ENCODE measurements around the gene GRAMD1B. TPM values are rescaled to one million over a fixed set of nuclear protein-coding genes. Genes with fewer than 3 reads are reported as not detected.

The GRAMD1B gene
- total and polyA plus RNA-seq, 8 donors = 3.3 to 7.4 (median 4.8) TPM

DNA sequence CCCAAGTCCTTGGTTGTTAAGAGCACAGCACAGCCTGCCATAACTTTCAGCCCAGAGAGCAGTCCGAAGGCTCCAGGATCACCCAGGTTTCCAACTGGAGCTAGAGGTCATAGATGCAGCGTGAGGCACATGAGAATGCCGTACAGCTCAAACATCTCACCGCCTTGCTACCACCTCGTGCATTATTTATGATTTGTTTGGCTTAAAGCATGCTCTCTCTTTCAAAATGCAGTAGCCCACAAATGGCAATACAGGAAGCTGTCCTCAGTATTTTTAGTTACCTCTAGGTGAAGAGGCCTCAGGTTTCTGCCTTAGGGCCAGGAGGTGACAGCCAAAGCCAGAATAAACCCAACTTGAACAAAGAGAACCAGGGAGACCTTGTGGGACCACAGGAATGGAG lies 210.0 kb downstream of the GRAMD1B start:
- H3K4me1 ChIP-seq = no peaks in the 10 kb centered on the region
- no peak overlapping the region for H3K27ac ChIP-seq
- no peak overlapping the region for H3K4me3 ChIP-seq
- no peak for ATAC-seq
- DNase-seq = no peak
- no peaks in the 10 kb centered on the region for H3K36me3 ChIP-seq
- H3K9me3 ChIP-seq = no peaks in the 10 kb centered on the region
- intact Hi-C loops (cut with DNase I) = loop anchor here in 1 of 2 donors (5.0 kb wide), 1 partner anchor 67 kb away; no protein-coding TSS in a partner anchor
- peaks cover 0 to 42% of the 10 kb centered on the region in 2 donors for H3K27me3 ChIP-seq
- TF ChIP-seq, protein P1, sequence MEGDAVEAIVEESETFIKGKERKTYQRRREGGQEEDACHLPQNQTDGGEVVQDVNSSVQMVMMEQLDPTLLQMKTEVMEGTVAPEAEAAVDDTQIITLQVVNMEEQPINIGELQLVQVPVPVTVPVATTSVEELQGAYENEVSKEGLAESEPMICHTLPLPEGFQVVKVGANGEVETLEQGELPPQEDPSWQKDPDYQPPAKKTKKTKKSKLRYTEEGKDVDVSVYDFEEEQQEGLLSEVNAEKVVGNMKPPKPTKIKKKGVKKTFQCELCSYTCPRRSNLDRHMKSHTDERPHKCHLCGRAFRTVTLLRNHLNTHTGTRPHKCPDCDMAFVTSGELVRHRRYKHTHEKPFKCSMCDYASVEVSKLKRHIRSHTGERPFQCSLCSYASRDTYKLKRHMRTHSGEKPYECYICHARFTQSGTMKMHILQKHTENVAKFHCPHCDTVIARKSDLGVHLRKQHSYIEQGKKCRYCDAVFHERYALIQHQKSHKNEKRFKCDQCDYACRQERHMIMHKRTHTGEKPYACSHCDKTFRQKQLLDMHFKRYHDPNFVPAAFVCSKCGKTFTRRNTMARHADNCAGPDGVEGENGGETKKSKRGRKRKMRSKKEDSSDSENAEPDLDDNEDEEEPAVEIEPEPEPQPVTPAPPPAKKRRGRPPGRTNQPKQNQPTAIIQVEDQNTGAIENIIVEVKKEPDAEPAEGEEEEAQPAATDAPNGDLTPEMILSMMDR (IDR thresholded peaks at IDR 0.05) = no peak

DNA sequence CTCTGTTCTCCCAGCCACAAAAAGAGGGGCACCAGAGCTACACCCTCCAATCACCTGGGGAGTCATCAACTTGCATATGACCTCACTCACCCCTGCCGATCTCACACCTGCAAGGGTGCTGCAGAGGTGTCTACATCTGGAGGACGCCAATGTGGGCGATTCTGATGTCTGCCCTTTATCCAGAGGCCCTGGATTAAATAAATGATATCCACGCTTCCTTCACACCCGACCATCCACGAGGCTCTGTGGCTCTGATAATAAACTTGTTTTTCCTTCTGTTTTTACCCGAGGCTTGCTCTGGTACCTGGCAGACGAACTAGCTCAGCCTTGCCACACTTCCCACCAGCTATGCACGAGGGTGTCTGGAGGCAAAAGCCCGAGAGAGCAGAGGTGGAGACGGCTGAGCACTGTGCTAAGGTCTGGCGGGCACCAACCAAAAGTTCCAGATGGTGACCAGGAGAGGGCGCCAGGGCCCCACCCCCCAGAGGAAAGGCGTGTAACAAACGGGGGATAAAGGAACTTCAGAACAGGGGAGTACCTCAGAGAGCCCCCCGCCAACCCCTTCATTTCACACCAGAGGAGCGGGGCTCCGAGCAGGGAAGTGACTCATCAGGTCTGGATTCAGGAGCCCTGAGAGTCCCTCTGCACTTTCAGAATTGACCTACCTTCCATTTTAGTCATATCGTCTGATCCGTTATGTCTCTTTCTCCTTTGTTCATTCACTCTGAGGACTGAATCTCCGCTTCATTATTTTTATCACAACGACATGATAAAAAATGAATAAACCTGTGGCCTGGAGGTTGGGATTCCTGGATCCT lies 210.8 kb downstream of the GRAMD1B start:
- DNase-seq (peak in 1 of 4 donors; percentile 25), ATAC-seq (peak; percentile 88)
- H3K4me3 ChIP-seq = no peak overlapping the region
- H3K27ac ChIP-seq = no peak overlapping the region
- H3K27me3 ChIP-seq = peaks cover 0 to 50% of the 10 kb centered on the region in 2 donors
- intact Hi-C loops (cut with DNase I) = loop anchor here in 1 of 2 donors (5.0 kb wide), 1 partner anchor 66 kb away; no protein-coding TSS in a partner anchor
- H3K36me3 ChIP-seq = no peaks in the 10 kb centered on the region
- H3K4me1 ChIP-seq = no peaks in the 10 kb centered on the region
- no peaks in the 10 kb centered on the region for H3K9me3 ChIP-seq
- TF ChIP-seq, protein P1 (IDR thresholded peaks at IDR 0.05) = peak; percentile 51

DNA sequence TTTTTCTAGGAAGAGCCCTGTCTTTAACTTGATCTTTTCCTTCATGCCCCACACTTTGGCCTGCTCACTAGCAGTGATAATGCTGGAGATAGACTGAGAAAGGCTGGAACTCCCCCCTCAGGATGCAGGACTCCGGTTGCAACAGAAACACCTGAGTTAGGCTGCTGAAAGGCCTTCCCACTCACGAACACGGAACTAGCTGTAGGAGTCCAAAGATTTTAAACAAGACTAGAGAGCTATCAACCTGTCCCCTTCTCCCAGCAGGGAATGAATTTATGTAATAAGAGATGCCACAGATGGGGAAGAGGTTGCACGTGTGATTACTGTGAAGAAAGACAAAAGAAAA lies 211.4 kb downstream of the GRAMD1B start:
- intact Hi-C loops (cut with DNase I) = loop anchor here in 1 of 2 donors (5.0 kb wide), 1 partner anchor 66 kb away; no protein-coding TSS in a partner anchor
- no peaks in the 10 kb centered on the region for H3K36me3 ChIP-seq
- peaks cover 0 to 48% of the 10 kb centered on the region in 2 donors for H3K27me3 ChIP-seq
- H3K9me3 ChIP-seq = no peaks in the 10 kb centered on the region
- H3K27ac ChIP-seq = no peak overlapping the region
- no peaks in the 10 kb centered on the region for H3K4me1 ChIP-seq
- H3K4me3 ChIP-seq = no peak overlapping the region
- TF ChIP-seq, protein P1 (IDR thresholded peaks at IDR 0.05) = no peak
- ATAC-seq (no peak), DNase-seq (no peak)

DNA sequence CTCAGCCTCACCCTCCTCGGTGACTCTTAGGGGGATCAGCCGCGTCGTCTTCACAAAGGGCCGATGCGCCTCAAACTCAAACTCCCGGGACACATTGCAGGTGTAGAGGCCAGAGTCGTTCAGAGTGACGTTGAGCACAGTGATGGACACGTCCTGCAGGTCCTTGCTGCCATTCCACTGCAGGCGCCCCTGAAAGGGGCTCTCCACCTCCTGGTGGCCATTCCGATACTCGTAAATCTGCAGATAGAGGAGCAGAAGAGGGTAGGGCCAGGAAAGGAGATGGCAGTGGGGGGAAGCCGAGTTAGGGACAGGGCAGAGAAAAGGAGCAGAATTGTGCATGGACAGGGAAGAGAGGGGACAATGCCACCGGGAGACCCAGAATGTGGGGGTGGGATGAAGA lies 212.4 kb downstream of the GRAMD1B start:
- intact Hi-C loops (cut with DNase I) = loop anchor here in 1 of 2 donors (5.0 kb wide), 1 partner anchor 65 kb away; no protein-coding TSS in a partner anchor
- H3K27me3 ChIP-seq = peaks cover 0 to 41% of the 10 kb centered on the region in 2 donors
- TF ChIP-seq, protein P1 (IDR thresholded peaks at IDR 0.05) = no peak
- no peaks in the 10 kb centered on the region for H3K9me3 ChIP-seq
- DNase-seq (no peak), ATAC-seq (no peak)
- H3K36me3 ChIP-seq = no peaks in the 10 kb centered on the region
- no peak overlapping the region for H3K4me3 ChIP-seq
- no peaks in the 10 kb centered on the region for H3K4me1 ChIP-seq
- no peak overlapping the region for H3K27ac ChIP-seq

DNA sequence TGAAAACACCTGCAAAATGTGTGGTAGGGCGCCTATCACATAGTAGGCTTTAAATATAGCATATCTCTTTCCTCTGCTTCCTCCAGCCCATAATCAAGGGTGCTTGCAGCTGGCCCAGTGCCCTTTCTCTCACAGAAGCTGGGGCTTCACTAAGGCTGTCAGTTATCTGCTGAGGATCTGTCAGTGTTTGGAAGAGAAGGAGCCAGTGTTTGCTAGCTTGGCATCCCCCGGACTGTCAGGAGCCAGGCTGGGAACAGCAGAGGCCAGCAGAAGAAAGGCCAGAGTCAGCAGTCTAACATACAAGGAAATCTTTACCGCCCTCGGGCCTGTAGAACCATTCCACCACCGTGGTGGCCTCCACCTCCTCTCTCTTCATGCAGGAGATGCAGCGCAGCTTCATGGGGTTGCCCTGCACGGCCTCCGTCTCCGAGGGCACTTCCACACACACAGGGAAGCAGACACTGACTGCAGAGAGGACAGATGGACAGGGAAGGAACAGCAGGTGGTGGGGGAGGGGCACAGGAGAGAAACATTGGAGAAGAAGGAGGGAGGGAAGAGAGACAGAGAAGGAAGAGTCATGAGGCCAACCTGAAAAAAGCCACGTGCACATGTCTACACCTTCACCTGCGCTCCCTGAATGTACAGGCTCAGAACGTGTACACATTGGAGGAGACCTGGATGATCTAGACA lies 215.4 kb downstream of the GRAMD1B start:
- H3K36me3 ChIP-seq = no peaks in the 10 kb centered on the region
- no peak for ATAC-seq
- no peaks in the 10 kb centered on the region for H3K4me1 ChIP-seq
- H3K4me3 ChIP-seq = no peak overlapping the region
- H3K9me3 ChIP-seq = no peaks in the 10 kb centered on the region
- no peak overlapping the region for H3K27ac ChIP-seq
- TF ChIP-seq, protein P1 (IDR thresholded peaks at IDR 0.05) = no peak
- intact Hi-C loops (cut with DNase I) = no loop called here
- no peak for DNase-seq
- H3K27me3 ChIP-seq = peaks cover 0 to 50% of the 10 kb centered on the region in 2 donors

Data from left lung (tissue), 10 donors.